GM18858 (cell line): Measurements from ENCODE around the gene BROX.

Experiments
- ATAC-seq: cut with Tn5 transposase; IDR thresholded peaks from one replicate; pipeline ENCODE4 v1.9.1; 2021; ENCODE audit not compliant: unreplicated experiment

BROX gene

GRCh38 chr1:222772996-222773379 is 60.6 kb downstream of the BROX start:
- ATAC-seq: peak; percentile 69

GRCh38 chr1:222777463-222777862 is 65.1 kb downstream of the BROX start:
- ATAC-seq: no peak

DNA sequence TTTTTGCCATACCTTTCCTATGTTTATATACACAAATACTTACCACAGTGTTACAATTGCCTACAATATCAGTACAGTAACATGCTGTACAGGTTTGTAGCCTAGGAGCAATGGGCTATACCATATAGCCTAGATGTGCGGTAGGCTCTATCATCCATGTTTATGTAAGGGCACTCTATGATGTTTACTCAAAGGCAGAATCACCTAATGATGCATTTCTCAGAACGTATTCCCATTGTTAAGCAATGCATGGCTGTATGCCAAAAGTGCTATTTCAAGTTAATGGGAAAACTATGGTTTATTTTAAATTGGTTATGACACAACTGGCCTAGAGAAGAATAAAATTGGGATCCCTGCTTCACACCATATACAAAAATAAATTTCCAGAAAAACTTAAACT is 65.6 kb downstream of the BROX start:
- no peak for ATAC-seq

- no peak for ATAC-seq
Measured at GRCh38 chr1:222781251-222781650, 68.9 kb downstream of the BROX start.

- ATAC-seq: no peak
Measured at GRCh38 chr1:222783051-222783450, 70.7 kb downstream of the BROX start.

GRCh38 chr1:222784371-222784770 is 72.0 kb downstream of the BROX start:
- ATAC-seq: no peak
